ENCODE results near the gene MED7.

GRCh38 chr5:157116483-157116954, 26.1 kb downstream of the MED7 start:
- no peak for TF ChIP-seq EZH2phosphoT487 (IDR thresholded peaks at IDR 0.05; ENCODE audit: insufficient read depth, low read depth)
- TF ChIP-seq EZH2 (IDR thresholded peaks at IDR 0.05; ENCODE audit: insufficient read depth, poor library complexity, severe bottlenecking): no peak

Data from GM23248 (cell line).